ENCODE measurements around the gene PPP2R3B.
"Not testable (repeated sequence)": the region's sequence is repeated elsewhere in the genome, so short reads cannot be mapped to it uniquely, and the experiment has no call there.

Gene PPP2R3B

GRCh38 chrX:351736-352135, 35.0 kb downstream of the PPP2R3B start:
- no peak for DNase-seq

- not testable (repeated sequence) for DNase-seq
These were observed 35.4 kb downstream of the PPP2R3B start for GRCh38 chrX:351324-351641.

GRCh38 chrX:350534-351323, 36.0 kb downstream of the PPP2R3B start:
- DNase-seq, result no peak

GRCh38 chrX:350148-350533, 36.6 kb downstream of the PPP2R3B start:
- no peak for DNase-seq

- DNase-seq, result no peak
These were observed 37.0 kb downstream of the PPP2R3B start for GRCh38 chrX:349702-350101.

- DNase-seq, result no peak
These were observed 37.5 kb downstream of the PPP2R3B start for GRCh38 chrX:349196-349595.

- DNase-seq, result no peak
These were observed 38.1 kb downstream of the PPP2R3B start for GRCh38 chrX:348461-349117.

GRCh38 chrX:347351-348117, 39.2 kb downstream of the PPP2R3B start:
- no peak for DNase-seq

GRCh38 chrX:346034-346813, 40.5 kb downstream of the PPP2R3B start:
- no peak for DNase-seq

GRCh38 chrX:345020-345925, 41.4 kb downstream of the PPP2R3B start:
- no peak for DNase-seq

GRCh38 chrX:344371-344901, 42.3 kb downstream of the PPP2R3B start:
- no peak for DNase-seq

GRCh38 chrX:341541-342101, 45.1 kb downstream of the PPP2R3B start:
- no peak for DNase-seq

GRCh38 chrX:340641-341423, 45.9 kb downstream of the PPP2R3B start:
- no peak for DNase-seq

- no peak for DNase-seq
These were observed 46.6 kb downstream of the PPP2R3B start for GRCh38 chrX:340121-340520.

GRCh38 chrX:338836-339400, 47.8 kb downstream of the PPP2R3B start:
- no peak for DNase-seq

- DNase-seq, result no peak
These were observed 48.3 kb downstream of the PPP2R3B start for GRCh38 chrX:338281-338835.

GRCh38 chrX:337331-337831, 49.3 kb downstream of the PPP2R3B start:
- DNase-seq, result no peak

GRCh38 chrX:336227-336626, 50.5 kb downstream of the PPP2R3B start:
- DNase-seq, result no peak

GRCh38 chrX:335758-336155, 51.0 kb downstream of the PPP2R3B start:
- DNase-seq, result no peak

Measured in NCI-H774 (cell line).